Smooth muscle cell (in vitro differentiated cells): Measurements from ENCODE around the gene ATG9B. TPM values are rescaled to one million over a fixed set of nuclear protein-coding genes. Genes with fewer than 3 reads are reported as not detected.

Experiments used
- DNase-seq: peaks from one replicate; lab custom pipeline; 2025; ENCODE audit not compliant: unreplicated experiment; lab: John Stamatoyannopoulos, UW
- H2AFZ ChIP-seq: fragments of 200-600 bp; sonication (generic); 2 replicates; pipeline ENCODE4 v1.6.0; 2016; ENCODE audit warnings: antibody characterized with exemption, low read depth, mild to moderate bottlenecking
- H3F3A ChIP-seq: fragments of 200-600 bp; sonication (generic); 2 replicates; pipeline ENCODE4 v1.6.0; 2017; ENCODE audit warnings: antibody characterized with exemption, low read depth
- H3K27ac ChIP-seq: fragments of 200-600 bp; sonication (generic); 2 replicates; pipeline ENCODE4 v1.5.1; 2016; ENCODE audit warnings: low read depth, mild to moderate bottlenecking
- H3K27me3 ChIP-seq: fragments of 200-600 bp; sonication (generic); 2 replicates; pipeline ENCODE4 v1.6.1; 2016; ENCODE audit warnings: low read depth, mild to moderate bottlenecking
- H3K36me3 ChIP-seq: fragments of 200-600 bp; sonication (generic); 2 replicates; pipeline ENCODE4 v1.5.1; 2016; ENCODE audit warnings: low read depth
- H3K4me1 ChIP-seq: fragments of 200-600 bp; sonication (generic); 2 replicates; pipeline ENCODE4 v1.5.1; 2016; ENCODE audit warnings: low read depth
- H3K4me2 ChIP-seq: fragments of 200-600 bp; sonication (generic); 2 replicates; pipeline ENCODE4 v1.6.0; 2016; ENCODE audit warnings: mild to moderate bottlenecking
- H3K4me3 ChIP-seq: fragments of 200-600 bp; sonication (generic); 2 replicates; pipeline ENCODE4 v1.5.1; 2016; ENCODE audit warnings: mild to moderate bottlenecking
- H3K79me2 ChIP-seq: fragments of 200-600 bp; sonication (generic); 2 replicates; pipeline ENCODE4 v1.6.0; 2016; ENCODE audit warnings: low read depth, mild to moderate bottlenecking
- H3K9ac ChIP-seq: fragments of 200-600 bp; sonication (generic); 2 replicates; pipeline ENCODE4 v1.6.0; 2016; ENCODE audit warnings: low read depth
- H3K9me3 ChIP-seq: fragments of 200-600 bp; sonication (generic); replicated peaks from 2 replicates; pipeline ENCODE4 v1.5.1; 2016; ENCODE audit warnings: low read depth
- H4K20me1 ChIP-seq: fragments of 200-600 bp; sonication (generic); 2 replicates; pipeline ENCODE4 v1.6.0; 2016; ENCODE audit warnings: low read depth
- CTCF ChIP-seq: fragments of 200-600 bp; sonication (generic); IDR thresholded peaks from 2 replicates; pipeline ENCODE4 v1.5.1; 2017; ENCODE audit warnings: borderline replicate concordance, mild to moderate bottlenecking, antibody characterized with exemption; ENCODE audit not compliant: insufficient read depth, poor library complexity, severe bottlenecking
- WGBS: methylation state at CpG from one replicate; pipeline ENCODE4 v1.1.7; 2016; ENCODE audit warnings: low lambda C conversion rate; 5-methylcytosine and 5-hydroxymethylcytosine counted together
- polyA plus RNA-seq: library from polyadenylated mRNA; unstranded; fragments of >200 nt; fragmentation: Nextera tagmentation; extraction: Ambion mirVana; gene quantifications from 2 replicates; pipeline ENCODE4 v1.2.1, GENCODE V29; 2016
- total RNA-seq: library from RNA; depleted of rRNA; stranded (reverse); fragments of >200 nt; gene quantifications from 2 replicates; pipeline ENCODE4 v1.2.3, GENCODE V29; 2014

ATG9B gene
- total and polyA plus RNA-seq, 2 experiments from 2014 or later = 2.6 to 6.5 TPM

GRCh38 chr7:151057506-151057988, 33.3 kb upstream of the ATG9B start, which contains the start of gene CDK5:
Gene CDK5 (minus strand): TSS chr7:151057897. CDS start chr7:151057848, 49 bp downstream.
- under 1% methylated on average over 30 of the region's 30 CpGs for WGBS
- no peak for DNase-seq
- Histone ChIP-seq H2AFZ (peak within 1 kb of the TSS; percentile 71), H3K79me2 (peaks cover 13% of the 10 kb centered on the region), H3K4me2 (peak within 1 kb of the TSS; percentile 94), H3K27ac (peak within 1 kb of the TSS; percentile 95), H3K9ac (peak within 1 kb of the TSS; percentile 72), H3K27me3 (no peaks in the 10 kb centered on the region), H3K36me3 (no peaks in the 10 kb centered on the region), H4K20me1 (peaks cover 25% of the 10 kb centered on the region), H3K4me3 (peak within 1 kb of the TSS; percentile 74), H3K4me1 (peaks cover 33% of the 10 kb centered on the region), H3F3A (peaks cover 6% of the 10 kb centered on the region), H3K9me3 (no peaks in the 10 kb centered on the region)
- no peak for TF ChIP-seq CTCF

- peaks cover 26% of the 10 kb centered on the region for H3K4me1 ChIP-seq
- peaks cover 22% of the 10 kb centered on the region for H4K20me1 ChIP-seq
- WGBS = 30% methylated on average over 29 of the region's 29 CpGs
- H3K9ac ChIP-seq = peak overlapping the region; percentile 5
- H3K79me2 ChIP-seq = peaks cover 13% of the 10 kb centered on the region
- H3K9me3 ChIP-seq = no peaks in the 10 kb centered on the region
- TF ChIP-seq CTCF = no peak
- H2AFZ ChIP-seq = peak overlapping the region; percentile 71
- peak overlapping the region; percentile 74 for H3K4me3 ChIP-seq
- peaks cover 4% of the 10 kb centered on the region for H3F3A ChIP-seq
- H3K27ac ChIP-seq = no peak overlapping the region
- DNase-seq = no peak
- peak overlapping the region; percentile 94 for H3K4me2 ChIP-seq
- H3K36me3 ChIP-seq = no peaks in the 10 kb centered on the region
- no peaks in the 10 kb centered on the region for H3K27me3 ChIP-seq
These were observed 32.6 kb upstream of the ATG9B start for GRCh38 chr7:151056666-151057505.

DNA sequence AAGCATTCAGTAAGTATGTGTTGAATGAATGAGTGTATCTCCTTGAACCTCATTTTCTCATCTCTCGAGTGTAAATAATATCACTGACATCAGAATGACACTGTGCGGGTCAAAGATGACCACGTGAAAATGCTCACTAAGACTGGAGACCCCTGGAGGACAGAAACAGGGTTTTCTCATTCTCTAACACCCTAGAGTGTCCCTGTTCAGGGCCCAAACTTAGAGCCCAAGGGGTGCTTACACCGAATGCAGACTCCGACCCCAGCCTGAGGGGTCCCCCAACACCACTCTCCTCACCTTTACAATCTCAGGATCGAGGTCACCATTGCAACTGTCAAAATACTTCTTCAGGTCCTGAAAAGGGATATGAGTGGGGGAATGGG, 32.0 kb upstream of the ATG9B start:
- WGBS = 90% methylated on average over 6 of the region's 6 CpGs
- Histone ChIP-seq H3K9me3 (no peaks in the 10 kb centered on the region), H2AFZ (no peak overlapping the region), H3K9ac (no peak overlapping the region), H3F3A (no peaks in the 10 kb centered on the region), H3K4me3 (no peak overlapping the region), H3K4me2 (peak overlapping the region; percentile 94), H3K27ac (no peak overlapping the region), H3K36me3 (no peaks in the 10 kb centered on the region), H4K20me1 (peaks cover 20% of the 10 kb centered on the region), H3K27me3 (no peaks in the 10 kb centered on the region), H3K4me1 (peaks cover 20% of the 10 kb centered on the region), H3K79me2 (peaks cover 13% of the 10 kb centered on the region)
- no peak for TF ChIP-seq CTCF
- DNase-seq = no peak

- H3K27me3 ChIP-seq = no peaks in the 10 kb centered on the region
- no peaks in the 10 kb centered on the region for H3K79me2 ChIP-seq
- H3K4me2 ChIP-seq = no peak overlapping the region
- peaks cover 11% of the 10 kb centered on the region for H3K4me1 ChIP-seq
- 88% methylated on average over 8 of the region's 8 CpGs for WGBS
- no peak overlapping the region for H3K9ac ChIP-seq
- H3K27ac ChIP-seq = no peak overlapping the region
- H3F3A ChIP-seq = no peaks in the 10 kb centered on the region
- no peak overlapping the region for H3K4me3 ChIP-seq
- no peak for DNase-seq
- H3K9me3 ChIP-seq = no peaks in the 10 kb centered on the region
- no peaks in the 10 kb centered on the region for H3K36me3 ChIP-seq
- no peak overlapping the region for H2AFZ ChIP-seq
- peaks cover 8% of the 10 kb centered on the region for H4K20me1 ChIP-seq
- no peak for TF ChIP-seq CTCF
These were observed 29.5 kb upstream of the ATG9B start for GRCh38 chr7:151053751-151054150.
